ENCODE data around the gene OLFM3.

- TF ChIP-seq POLR2A (IDR thresholded peaks at IDR 0.05; ENCODE audit: low read depth) (no peak), CTCF (IDR thresholded peaks at IDR 0.05) (no peak)
These were observed at the start of gene OLFM3 for GRCh38 chr1:101996825-101997465.

Data from esophagus muscularis mucosa (tissue), 3 donors.